HG03520 (cell line): ENCODE measurements around the gene PADI3.
A peak's percentile ranks its signal among the peaks of the same experiment; 100 is the strongest.

Experiments
- ATAC-seq: cut with Tn5 transposase; IDR thresholded peaks from one replicate; pipeline ENCODE4 v1.9.1; 2021; ENCODE audit warnings: mild to moderate bottlenecking, moderate library complexity; ENCODE audit not compliant: unreplicated experiment

Gene PADI3

DNA sequence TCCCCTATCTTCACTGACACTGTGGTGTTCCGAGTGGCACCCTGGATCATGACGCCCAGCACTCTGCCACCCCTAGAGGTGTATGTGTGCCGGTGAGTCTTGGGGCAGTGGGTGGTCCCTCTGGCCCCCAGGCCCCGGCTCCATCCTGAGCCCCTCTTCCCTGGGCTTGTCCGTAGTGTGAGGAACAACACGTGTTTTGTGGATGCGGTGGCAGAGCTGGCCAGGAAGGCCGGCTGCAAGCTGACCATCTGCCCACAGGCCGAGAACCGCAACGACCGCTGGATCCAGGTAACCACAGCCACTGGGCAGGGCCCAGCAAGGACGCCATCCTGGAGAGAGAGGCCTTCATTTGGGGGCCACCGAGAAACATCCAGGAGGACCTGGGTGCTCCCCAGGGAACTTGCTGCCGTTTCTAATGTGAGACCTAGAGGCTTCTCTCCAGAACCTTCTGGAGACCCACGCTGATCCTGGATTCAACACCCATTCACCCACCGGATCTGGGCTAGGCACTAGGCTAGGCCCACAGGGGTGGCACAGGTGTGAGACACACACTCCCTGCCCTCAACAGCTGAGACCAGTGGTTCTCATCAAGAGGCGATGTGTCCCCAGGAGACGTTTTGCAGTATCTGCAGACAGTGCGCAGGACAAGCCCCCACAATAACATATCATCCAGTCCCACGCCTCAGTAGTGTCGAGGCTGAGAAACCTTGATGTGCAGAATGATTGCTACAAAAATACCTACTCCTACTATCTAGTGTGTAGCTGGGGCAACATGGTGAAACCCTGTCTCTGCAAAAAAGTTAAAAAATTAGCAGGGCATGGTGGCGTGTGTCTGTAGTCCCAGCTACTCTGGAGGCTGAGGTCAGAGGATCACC is 22.2 kb downstream of the PADI3 start:
- no peak for ATAC-seq

DNA sequence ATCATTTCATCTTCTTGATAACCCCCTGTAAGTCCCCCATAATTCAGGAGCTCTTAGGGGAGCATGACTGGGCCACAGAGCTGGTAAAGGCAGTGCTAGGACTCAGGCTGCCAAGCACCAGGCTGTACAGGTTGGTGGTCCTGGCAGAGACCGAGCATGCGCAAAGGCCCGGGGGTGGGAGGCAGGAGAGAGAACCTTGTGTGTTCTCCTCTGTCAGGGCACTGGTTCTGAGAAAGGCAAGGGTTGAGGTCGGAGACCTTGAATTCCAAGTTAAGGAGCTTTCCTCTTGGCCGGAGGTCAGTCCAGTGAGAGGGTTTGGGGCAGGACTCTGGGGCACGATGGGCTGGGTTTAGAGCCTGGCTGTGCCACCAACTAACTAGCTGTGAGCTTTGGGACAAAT is 23.2 kb downstream of the PADI3 start:
- ATAC-seq = no peak

DNA sequence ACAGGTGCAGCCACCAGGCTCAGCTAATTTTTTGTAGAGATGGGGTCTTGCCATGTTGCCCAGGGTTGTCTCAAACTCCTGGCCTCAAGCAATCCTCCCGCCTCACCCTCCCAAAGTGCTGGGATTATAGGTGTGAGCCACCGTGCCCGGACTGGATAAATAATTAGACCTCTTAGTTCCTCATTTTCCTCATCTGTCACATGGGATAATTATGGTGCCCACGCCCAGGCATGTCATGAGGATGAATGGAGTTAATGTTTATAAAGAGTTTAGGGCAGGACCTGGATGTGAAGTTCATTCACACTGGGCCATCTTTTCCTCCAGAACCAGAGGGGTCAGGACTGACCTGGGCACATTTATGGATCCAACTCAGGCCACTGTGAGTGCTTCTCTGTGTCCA is 23.7 kb downstream of the PADI3 start:
- ATAC-seq = no peak

DNA sequence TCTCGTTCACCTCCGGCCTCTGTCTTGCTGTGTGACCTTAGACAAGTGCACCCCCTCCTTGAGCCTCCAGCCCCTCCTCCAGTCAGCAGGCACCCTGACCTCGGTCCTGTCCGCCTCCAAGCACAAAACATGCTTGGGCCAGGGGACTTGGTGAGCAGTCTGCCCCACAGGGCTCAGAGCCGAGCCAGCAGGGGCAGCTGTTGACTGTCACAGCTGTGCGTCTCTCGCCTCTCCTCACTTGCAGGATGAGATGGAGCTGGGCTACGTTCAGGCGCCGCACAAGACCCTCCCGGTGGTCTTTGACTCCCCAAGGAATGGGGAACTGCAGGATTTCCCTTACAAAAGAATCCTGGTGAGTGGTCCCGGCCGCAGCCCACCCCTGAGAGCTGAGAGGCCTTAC is 24.2 kb downstream of the PADI3 start:
- ATAC-seq = no peak

DNA sequence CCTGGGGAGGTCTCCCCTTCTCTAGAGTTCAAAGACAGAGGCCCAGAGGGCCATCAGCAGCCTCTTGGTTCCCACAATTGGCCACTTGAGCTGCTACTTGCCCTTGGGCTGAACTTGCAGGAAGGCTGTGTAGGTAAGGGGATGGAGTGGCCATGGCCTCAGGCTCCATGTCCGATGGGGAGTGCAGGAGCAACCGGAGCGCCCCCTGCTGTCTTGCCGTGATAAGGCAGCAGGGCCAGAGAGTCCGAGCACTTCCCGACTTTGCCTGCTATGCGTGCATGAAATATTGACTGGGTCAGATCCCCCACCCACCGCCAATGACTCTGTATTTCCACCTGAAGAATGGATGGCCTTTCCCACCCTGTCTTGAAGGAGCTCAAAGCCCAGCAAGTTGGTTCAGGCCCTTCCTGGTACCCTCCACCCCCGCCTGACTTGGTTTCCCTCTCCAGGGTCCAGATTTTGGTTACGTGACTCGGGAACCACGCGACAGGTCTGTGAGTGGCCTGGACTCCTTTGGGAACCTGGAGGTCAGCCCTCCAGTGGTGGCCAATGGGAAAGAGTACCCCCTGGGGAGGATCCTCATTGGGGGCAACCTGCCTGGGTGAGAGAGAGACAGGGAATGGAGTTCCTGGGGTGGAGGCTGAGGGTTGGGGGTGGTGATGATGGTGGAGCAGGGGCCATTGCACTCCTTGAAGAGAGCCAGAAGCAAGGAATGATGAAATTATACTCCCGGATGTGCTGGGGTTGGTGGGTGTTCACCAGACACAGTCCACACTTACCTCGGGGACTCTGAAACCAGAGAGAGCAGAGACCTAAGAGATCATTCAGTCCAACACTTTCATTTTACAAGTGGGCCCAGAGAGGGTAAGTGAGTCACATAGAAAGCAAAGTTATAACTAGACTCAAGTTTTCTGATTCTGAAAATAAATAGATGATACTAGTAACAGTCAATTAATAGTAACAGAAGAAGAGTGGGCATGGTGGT is 25.6 kb downstream of the PADI3 start:
- ATAC-seq = peak; percentile 63

DNA sequence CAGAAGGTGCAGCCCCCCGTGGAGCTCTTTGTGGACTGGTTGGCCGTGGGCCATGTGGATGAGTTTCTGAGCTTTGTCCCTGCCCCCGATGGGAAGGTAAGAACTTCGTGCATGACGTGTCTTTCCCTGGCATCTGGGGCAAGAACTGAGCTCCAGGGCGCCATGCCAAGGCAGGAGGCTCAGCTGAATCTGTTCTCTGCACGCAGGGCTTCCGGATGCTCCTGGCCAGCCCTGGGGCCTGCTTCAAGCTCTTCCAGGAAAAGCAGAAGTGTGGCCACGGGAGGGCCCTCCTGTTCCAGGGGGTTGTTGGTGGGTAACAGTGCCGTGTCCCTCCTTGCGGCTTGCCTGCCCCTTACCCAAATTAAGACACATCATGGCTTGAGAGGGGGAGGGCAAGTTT is 27.7 kb downstream of the PADI3 start:
- no peak for ATAC-seq

DNA sequence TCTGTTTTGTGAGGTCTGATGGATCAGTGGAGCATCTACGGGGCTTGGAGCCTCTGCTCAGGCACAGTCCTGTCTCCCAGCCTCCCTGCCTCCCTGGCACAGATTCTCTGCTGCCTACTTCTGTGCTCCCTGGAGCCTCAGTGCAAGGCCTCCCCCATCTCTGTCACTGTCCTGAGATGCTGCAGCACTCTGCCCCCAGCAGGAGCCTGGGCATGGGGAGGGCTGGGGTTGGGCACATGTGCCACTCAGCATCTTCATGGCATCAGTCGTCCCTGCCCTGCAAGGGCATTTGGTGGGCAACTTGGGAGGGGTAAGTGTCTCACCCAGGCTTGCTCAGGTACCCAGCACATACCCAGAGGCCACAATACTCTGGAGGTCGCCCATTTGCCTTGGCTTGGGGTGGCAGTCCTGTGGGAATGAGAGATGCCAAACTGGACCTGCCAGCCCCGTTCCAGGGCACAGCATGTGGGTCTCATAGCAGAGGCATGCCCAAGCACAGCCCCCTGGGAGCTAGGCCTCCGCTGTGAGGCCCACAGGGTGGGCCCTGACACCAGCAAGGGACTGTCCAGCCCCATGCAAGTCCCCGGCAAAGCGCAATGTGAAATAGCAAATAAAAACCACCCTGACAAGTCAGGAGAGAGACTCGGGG is 28.7 kb downstream of the PADI3 start:
- no peak for ATAC-seq

DNA sequence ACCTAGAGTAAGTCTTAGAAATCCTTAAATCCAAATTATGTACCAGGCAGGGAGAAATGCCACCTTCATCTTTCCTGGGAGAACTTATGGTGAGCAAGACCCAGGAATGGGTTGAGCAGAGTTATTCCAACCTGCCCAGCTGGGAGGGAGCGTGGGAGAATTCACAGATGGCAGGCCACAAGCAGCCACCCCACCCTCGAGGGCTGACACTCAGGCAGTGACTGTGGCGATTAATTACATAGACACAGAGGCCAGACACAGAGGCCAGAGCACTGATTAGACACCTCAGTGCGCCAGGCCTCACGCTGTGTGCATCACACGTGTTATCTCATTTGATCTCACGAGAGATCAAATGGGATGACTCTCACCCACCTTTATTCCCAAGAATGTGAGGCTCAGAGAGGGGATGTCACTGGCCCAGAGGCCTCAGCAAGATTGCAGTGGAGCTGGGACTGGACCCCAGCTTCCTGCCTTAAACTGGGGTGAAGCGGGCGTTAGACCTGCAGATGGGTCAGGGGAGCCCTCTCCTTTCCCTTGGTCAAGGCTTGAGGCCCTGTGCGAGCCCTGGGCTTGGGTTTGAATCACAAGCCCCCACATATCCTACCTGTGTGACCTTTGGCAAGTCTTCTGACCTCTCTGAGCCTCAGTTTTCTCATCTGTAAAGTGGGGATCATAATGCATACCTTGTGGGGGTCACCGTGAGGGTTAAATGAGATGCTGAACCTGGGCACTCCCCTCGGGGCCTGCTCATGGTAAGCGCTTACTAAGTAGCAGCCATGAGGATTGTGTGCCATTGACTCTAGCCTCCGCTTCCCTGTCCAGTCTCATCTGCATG is 30.3 kb downstream of the PADI3 start:
- ATAC-seq = no peak

DNA sequence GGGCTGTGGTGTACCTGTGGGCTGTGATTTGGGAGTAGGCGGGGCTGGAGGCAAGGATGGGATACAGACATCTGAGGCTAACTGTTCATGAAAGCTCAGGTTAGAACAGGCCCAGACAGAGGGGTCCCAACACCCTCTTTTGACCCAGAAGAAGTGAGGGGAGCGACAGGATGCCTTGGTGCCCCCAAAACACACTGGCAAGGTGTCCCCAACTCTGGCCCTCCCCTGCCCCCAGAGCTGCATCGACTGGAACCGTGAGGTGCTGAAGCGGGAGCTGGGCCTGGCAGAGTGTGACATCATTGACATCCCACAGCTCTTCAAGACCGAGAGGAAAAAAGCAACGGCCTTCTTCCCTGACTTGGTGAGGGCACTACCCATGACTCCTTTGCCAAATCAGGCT is 31.5 kb downstream of the PADI3 start:
- ATAC-seq = no peak

DNA sequence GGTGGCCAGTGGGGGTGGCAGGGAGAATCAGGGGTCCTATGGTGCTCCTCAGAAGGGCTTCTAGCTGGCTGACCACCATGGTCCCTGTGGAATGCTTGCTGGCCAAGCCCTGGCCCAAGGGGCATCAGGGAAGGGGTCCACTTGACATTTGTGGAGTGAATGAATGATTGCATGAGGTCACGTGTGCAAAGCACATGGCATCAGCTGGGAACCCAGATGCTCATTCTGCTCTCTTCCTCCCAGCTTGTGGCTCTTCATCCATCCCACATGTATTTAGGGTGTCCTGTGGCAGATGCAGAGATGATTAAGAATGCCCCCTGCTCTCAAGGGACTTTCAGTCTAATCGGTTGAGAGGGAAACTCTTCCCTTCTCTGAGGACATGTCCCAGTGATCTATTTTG is 32.0 kb downstream of the PADI3 start:
- no peak for ATAC-seq

DNA sequence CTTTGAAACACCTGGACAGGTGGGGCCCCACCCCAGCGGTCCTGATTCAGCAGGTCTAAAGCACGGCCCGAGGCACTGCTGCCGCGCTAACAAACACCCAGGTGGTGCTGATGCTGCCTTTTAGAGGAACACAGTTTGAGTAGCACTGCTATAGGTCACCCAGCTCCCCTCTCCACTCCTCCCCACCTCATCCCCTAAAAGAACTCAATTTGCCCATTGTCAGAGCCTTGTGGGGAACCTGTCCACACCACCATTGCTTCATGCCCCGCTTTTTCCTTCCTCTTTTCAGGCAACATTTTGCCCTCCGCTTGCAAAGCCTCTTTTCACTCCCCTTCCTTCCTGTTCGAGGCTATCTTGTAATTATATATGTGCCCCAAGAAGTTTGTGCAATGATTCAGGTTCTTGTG is 32.9 kb downstream of the PADI3 start:
- ATAC-seq = no peak

DNA sequence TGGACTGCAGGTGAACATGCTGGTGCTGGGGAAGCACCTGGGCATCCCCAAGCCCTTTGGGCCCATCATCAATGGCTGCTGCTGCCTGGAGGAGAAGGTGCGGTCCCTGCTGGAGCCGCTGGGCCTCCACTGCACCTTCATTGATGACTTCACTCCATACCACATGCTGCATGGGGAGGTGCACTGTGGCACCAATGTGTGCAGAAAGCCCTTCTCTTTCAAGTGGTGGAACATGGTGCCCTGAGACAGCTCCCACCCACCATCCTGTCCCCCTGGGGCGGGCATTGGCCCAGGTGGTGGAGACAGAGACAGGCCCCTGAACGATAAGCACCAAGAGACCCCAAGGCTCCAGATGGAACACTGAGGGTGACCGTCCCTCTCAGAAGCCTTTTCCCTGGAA is 33.9 kb downstream of the PADI3 start:
- no peak for ATAC-seq

DNA sequence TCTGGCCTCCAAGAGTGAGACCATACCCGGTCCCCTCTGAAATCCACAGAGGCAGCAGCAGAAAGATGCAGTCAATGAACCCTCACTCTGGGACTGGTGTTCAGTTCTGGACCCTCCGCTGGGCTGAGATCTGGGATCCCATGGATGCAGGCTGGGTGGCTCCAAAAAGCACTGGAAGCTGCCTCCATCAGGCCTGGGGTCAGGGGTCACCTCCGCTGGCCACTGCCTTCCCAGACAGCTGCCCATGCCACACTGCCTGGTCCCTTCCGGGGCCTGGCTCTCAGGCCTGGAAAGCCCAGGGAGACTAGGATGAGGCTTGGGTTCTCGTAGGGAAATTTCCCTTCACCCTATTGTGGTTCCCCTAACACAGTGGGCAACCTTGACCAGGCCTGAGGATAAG is 37.7 kb downstream of the PADI3 start:
- no peak for ATAC-seq

DNA sequence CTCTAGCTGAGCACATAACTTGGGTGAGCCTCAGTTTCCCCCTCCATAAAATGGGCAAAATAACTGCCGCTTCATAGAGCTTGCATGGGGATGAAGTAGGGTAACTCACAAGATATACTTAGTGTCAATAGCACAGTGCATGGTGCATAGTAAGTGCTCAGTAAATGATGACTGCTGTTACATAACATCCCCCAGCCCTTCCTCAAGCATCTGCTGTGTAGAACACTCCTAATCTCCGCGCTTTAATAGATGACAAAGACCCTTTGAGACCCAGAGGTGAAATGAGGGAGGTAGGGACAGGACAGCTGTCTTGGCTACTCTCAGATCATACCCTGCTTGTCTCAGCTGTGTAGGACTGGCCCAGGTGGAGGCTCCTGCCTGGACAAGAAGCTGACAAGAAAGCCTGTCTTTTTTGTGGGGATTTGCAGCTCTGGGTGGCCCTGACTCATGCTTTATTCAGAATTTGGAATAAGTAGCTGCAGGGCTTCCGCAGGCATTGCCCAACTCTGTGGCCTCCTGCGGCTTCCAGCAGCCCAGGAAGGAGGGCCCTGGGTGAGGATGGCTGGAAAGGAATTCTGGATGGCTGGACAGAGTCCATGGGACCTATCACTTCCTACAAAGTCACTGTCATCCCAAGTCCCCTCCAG is 38.4 kb downstream of the PADI3 start:
- no peak for ATAC-seq

DNA sequence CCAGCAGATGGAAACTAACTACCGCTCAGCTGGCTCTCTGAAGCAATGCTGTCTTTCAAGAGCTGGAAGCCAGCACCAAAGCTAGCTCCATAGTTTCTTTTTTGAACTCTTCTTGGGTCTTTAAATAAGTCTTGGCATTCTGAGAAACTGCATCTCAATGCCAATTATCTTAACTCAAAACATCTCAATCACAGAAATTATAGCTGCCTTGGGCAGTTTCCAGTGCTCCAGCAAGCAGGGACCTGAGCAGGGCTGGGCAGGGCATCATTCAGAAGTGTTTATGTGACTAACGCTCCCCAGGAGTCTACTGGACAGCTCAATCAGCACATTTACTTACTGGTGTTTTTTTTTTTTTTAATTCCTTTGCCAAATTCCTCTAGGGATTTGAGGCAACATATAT is 40.8 kb downstream of the PADI3 start:
- ATAC-seq = no peak

DNA sequence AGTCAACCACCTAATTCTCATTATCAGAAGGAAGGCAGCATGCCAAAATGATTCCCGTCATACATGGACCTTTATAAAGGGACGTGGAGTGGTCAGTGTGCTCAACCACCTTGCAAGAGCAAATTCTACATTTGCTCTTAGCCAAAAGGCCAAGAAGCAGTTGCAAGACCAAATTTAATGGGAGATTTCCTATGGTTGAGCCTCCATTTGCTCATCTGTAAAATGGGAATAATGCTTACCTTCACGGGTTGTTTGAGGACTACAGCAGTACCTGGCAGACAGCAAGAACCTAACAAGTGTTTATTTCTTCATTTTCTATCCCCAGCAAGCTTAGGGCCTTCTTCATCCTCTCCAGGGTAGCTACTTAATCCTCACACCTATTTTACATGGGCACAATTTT is 41.7 kb downstream of the PADI3 start:
- no peak for ATAC-seq

DNA sequence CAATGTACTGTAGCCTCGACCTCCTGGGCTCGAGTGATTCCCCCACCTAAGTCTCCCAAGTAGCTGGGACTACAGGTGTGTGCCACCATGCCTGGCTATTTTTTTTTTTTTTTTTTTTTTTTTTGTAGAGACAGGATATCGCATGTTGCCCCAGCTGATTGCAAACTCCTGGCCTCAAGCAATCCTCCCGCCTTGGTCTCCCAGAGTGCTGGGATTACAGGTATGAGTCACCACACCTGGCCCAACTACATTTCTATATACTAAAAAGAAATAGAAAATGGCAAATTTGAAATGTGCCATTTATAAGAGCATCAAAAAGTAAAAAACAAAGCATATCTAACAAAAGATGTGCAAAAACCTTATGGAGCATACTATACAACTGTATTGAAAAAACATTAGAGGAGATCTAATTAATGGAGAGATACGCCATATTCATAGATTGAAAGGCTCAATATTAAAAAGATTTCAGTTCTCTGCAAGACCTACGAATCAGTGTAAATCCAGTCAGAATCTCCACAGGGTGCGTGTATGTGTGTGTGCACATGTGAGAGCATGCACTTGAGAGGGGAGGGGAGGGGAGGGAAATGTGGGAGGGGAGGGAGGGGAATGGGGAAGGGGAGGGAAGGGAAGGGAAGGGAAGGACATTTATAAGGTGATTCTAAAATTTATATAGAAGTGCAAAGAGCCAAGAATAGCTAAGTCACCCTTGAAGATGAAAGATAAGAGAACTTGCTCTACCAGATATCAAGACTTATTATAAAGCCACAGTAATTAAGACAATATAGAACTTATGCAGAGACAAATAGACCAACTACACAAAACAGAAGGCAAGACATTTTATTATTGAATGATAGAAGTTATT is 43.6 kb downstream of the PADI3 start:
- ATAC-seq = no peak

DNA sequence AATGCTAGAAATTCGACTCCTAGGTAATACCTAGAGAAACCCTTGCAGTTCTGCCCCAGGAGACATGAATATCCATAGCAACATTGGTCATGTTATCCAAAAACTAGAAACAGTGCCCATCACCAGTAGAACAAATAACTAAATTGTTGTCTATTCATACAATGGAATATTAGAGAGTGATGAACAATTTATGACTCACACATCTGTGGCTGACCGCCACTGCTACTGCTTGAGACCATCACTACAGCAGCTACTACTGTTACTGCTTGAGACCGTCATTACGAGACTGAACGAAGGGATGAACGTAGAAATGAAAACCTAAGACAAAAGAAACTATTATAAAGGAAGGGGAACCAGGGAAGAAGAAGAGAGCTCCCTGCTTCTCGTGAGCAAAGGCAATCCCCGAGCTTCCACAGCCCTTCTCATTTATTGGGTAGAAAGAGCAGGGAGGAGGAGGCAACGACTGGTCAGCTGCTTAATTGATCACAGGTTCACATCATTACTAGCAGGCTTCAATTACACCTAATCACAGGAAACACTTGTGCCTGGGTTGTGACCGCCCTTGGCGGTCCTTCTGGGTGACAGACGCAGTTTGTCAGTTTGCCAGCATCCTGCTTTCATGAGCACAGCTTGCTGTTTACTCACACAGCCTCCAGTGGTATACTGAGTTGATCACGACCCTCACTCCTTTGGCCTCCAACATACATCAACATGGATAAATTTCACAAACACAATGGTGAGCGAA is 45.0 kb downstream of the PADI3 start:
- no peak for ATAC-seq
